Astrocyte (in vitro differentiated cells and primary cell): ENCODE measurements around the gene HOXD4.
A peak's percentile ranks its signal among the peaks of the same experiment; 100 is the strongest.

Source experiments
- EZH2 ChIP-seq: IDR thresholded peaks from 2 replicates; pipeline ENCODE4 v1.6.1; 2012; ENCODE audit warnings: mild to moderate bottlenecking, low read length, inconsistent platforms; ENCODE audit not compliant: insufficient read depth
- TF ChIP-seq, protein P1 (sequence below): IDR thresholded peaks from 2 replicates; pipeline ENCODE4 v1.5.1; 2011; ENCODE audit warnings: low read depth, mild to moderate bottlenecking, inconsistent platforms, low read length, moderate library complexity; ENCODE audit not compliant: insufficient read depth

DNA sequence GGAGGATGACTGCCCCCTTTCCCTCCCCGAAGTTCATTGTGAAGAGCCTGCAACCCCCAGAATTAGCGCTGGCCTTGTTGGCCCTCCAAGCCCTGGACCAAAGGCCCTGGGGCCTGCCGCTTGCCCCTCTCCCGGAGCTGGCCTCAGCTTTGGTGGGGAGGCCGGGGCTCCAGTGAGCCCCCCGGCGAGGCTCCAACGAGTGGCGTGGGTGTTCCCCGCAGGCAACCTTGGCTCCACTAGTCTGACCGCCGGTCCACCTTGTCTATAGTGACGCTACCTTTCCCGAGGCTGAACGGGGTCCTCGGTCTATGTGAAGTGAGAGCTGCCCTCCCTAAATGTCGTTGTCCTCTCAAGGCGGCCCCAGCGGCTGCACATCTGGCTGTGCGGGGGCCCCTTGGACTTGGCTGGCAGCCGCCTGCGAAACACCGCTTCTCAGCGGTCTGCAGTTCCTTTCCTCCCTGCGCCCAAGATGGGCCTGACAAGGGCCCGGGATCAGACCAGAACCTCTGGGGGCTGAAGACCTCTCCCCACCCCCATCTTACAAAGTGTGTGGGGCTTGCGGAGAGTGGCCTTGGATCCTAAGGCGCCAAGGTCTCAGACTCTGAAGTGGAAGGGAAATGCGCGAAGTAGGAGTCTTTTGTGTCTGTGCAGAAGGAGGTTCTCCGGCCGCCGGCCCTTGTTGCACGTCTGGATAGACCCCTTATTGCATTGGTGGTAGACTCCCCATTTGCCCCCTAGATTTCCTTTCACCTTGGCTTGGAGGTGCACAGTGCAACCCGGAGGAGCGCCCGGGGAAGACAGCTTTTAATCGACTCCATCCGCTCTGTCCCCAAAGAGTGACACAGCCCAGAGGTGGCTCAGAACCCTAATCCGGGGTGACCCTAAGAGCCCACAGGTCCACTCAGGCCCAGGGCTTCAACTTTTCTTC is 38.7 kb upstream of the HOXD4 start:
- TF ChIP-seq, protein P1, sequence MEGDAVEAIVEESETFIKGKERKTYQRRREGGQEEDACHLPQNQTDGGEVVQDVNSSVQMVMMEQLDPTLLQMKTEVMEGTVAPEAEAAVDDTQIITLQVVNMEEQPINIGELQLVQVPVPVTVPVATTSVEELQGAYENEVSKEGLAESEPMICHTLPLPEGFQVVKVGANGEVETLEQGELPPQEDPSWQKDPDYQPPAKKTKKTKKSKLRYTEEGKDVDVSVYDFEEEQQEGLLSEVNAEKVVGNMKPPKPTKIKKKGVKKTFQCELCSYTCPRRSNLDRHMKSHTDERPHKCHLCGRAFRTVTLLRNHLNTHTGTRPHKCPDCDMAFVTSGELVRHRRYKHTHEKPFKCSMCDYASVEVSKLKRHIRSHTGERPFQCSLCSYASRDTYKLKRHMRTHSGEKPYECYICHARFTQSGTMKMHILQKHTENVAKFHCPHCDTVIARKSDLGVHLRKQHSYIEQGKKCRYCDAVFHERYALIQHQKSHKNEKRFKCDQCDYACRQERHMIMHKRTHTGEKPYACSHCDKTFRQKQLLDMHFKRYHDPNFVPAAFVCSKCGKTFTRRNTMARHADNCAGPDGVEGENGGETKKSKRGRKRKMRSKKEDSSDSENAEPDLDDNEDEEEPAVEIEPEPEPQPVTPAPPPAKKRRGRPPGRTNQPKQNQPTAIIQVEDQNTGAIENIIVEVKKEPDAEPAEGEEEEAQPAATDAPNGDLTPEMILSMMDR = no peak
- TF ChIP-seq EZH2 = peak; percentile 90
